Skeletal muscle satellite cell (primary cell): ENCODE data around the gene ANK2.

Source experiments
- H3K27me3 ChIP-seq: 2 replicates; pipeline ENCODE4 v1.7.0; 2013; ENCODE audit warnings: low read length; ENCODE audit not compliant: control insufficient read depth, insufficient read depth
- H3K36me3 ChIP-seq: 2 replicates; pipeline ENCODE4 v1.7.0; 2013; ENCODE audit warnings: mild to moderate bottlenecking, control low read depth, low read length; ENCODE audit not compliant: insufficient read depth
- H3K4me1 ChIP-seq: 2 replicates; pipeline ENCODE4 v1.7.0; 2013; ENCODE audit warnings: low read length; ENCODE audit not compliant: control insufficient read depth, insufficient read depth
- H3K4me2 ChIP-seq: 2 replicates; pipeline ENCODE4 v1.7.0; 2013; ENCODE audit warnings: mild to moderate bottlenecking, low read length
- H3K4me3 ChIP-seq: 2 replicates; pipeline ENCODE4 v1.7.0; 2013; ENCODE audit warnings: low read length
- H3K9ac ChIP-seq: 2 replicates; pipeline ENCODE4 v1.7.0; 2013; ENCODE audit warnings: mild to moderate bottlenecking, low read depth, low read length, moderate library complexity
- H3K9me3 ChIP-seq: replicated peaks from 2 replicates; pipeline ENCODE4 v1.7.0; 2013; ENCODE audit warnings: mild to moderate bottlenecking, control low read depth, low read length

Gene ANK2

GRCh38 chr4:113016377-113016776 is 33.1 kb upstream of the ANK2 start:
- H3K9ac ChIP-seq: no peak overlapping the region
- no peak overlapping the region for H3K4me3 ChIP-seq
- H3K4me2 ChIP-seq: no peak overlapping the region
- no peaks in the 10 kb centered on the region for H3K36me3 ChIP-seq
- H3K9me3 ChIP-seq: no peaks in the 10 kb centered on the region
- no peaks in the 10 kb centered on the region for H3K27me3 ChIP-seq
- no peaks in the 10 kb centered on the region for H3K4me1 ChIP-seq

DNA sequence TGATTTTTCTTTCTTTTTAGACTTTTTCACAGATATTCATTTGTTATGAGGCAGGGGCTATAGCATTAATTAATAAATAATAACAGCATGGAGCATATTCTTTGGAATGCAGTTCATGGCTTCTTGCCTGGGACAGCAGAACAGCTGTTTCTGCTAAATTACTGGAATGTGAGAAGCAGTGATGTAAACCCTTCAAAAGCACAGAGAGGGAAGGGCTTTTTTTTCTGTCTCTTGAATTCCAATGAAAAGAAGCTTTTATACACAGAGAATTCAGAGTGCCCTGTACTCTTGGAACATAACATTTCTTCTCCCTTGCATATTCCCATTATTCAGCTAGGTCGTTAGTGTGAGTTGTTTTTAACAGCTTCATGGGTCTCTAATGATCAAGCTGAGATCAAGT is 28.5 kb upstream of the ANK2 start:
- no peaks in the 10 kb centered on the region for H3K9me3 ChIP-seq
- peak overlapping the region; percentile 55 for H3K4me2 ChIP-seq
- H3K4me1 ChIP-seq: peaks cover 9% of the 10 kb centered on the region

DNA sequence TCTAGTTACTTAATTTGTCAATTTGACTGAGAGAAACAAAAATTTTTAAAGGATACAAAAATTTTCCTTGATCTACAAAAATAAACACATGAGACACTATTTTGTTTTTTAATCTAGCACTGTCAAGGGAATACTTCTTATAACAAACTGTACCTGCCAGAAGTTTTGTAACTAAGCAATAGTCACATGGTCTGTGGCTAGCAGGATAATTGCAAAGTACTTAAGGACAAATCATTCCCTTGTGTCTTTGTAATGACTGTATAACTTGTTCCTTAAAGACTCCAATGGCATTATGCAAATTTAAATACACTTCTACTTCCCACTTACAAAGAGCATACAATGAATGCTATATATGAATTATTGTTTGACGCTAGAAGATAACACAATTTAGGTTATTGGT is 25.1 kb upstream of the ANK2 start:
- Histone ChIP-seq H3K9ac (no peak overlapping the region), H3K27me3 (no peaks in the 10 kb centered on the region)

More for the DNA sequence above, 28.5 kb upstream of the ANK2 start:
- H3K4me3 ChIP-seq: no peak overlapping the region
- no peaks in the 10 kb centered on the region for H3K27me3 ChIP-seq
- H3K9ac ChIP-seq: no peak overlapping the region
- H3K36me3 ChIP-seq: no peaks in the 10 kb centered on the region

DNA sequence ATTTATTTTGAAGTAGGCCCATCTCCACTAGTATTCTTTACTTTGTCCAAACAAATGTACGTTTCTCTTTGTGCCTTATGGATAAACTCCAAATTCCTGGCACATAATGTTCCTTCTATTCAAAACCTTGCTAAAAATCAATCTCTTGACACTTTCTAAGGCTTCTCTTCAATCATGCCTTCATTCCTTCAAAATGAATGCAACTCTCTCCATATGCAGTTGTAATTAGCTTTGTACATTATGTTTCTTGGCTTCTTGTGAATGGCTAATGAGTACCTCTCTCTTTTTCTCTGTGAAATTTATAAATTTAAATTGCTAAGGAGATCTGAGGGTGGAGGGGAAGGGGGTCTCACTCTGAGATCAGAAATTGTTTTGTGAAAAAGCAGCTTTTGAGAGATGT is 24.0 kb upstream of the ANK2 start:
- no peaks in the 10 kb centered on the region for H3K27me3 ChIP-seq
- H3K9me3 ChIP-seq: no peaks in the 10 kb centered on the region
- no peaks in the 10 kb centered on the region for H3K36me3 ChIP-seq
- H3K4me3 ChIP-seq: no peak overlapping the region
- no peak overlapping the region for H3K9ac ChIP-seq
- no peak overlapping the region for H3K4me2 ChIP-seq
- H3K4me1 ChIP-seq: peaks cover 24% of the 10 kb centered on the region

More for the DNA sequence above, 25.1 kb upstream of the ANK2 start:
- no peaks in the 10 kb centered on the region for H3K36me3 ChIP-seq
- H3K4me3 ChIP-seq: no peak overlapping the region
- H3K4me1 ChIP-seq: peaks cover 24% of the 10 kb centered on the region
- H3K9me3 ChIP-seq: no peaks in the 10 kb centered on the region
- H3K4me2 ChIP-seq: no peak overlapping the region

GRCh38 chr4:113026556-113026955 is 22.9 kb upstream of the ANK2 start:
- H3K9ac ChIP-seq: no peak overlapping the region
- no peaks in the 10 kb centered on the region for H3K9me3 ChIP-seq
- peaks cover 24% of the 10 kb centered on the region for H3K4me1 ChIP-seq
- no peaks in the 10 kb centered on the region for H3K36me3 ChIP-seq
- peak overlapping the region; percentile 29 for H3K4me2 ChIP-seq
- H3K27me3 ChIP-seq: no peaks in the 10 kb centered on the region
- H3K4me3 ChIP-seq: no peak overlapping the region

- Histone ChIP-seq H3K9me3 (no peaks in the 10 kb centered on the region), H3K4me2 (no peak overlapping the region), H3K9ac (no peak overlapping the region), H3K4me3 (no peak overlapping the region), H3K36me3 (no peaks in the 10 kb centered on the region), H3K27me3 (no peaks in the 10 kb centered on the region), H3K4me1 (peaks cover 16% of the 10 kb centered on the region)
Observed at GRCh38 chr4:113028074-113028473, 21.4 kb upstream of the ANK2 start.

DNA sequence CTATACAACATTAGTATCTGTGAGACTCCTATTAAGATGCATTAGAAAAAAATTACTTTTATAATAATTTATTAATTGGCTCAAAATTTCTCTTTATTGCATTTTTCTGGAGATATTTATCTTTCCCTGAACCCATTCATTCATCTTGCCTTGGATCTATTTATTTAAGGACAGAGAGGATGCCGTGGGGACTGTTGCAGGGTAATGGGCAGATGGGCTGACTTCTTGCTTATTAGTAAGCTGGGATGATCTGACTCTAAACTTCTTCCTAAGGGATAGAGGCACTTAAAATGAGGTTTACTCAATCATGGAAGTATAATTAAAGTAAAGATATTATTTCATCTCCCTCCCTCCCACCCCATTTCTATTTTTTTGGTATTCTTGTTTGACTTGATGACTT is 18.2 kb upstream of the ANK2 start:
- H3K4me3 ChIP-seq: no peak overlapping the region
- H3K9ac ChIP-seq: no peak overlapping the region
- no peak overlapping the region for H3K4me2 ChIP-seq
- H3K4me1 ChIP-seq: peaks cover 13% of the 10 kb centered on the region
- H3K36me3 ChIP-seq: no peaks in the 10 kb centered on the region
- H3K9me3 ChIP-seq: no peaks in the 10 kb centered on the region
- H3K27me3 ChIP-seq: no peaks in the 10 kb centered on the region

- Histone ChIP-seq H3K36me3 (no peaks in the 10 kb centered on the region), H3K4me3 (no peak overlapping the region), H3K4me1 (no peaks in the 10 kb centered on the region), H3K4me2 (no peak overlapping the region), H3K27me3 (no peaks in the 10 kb centered on the region), H3K9me3 (no peaks in the 10 kb centered on the region), H3K9ac (no peak overlapping the region)
Observed at GRCh38 chr4:113040793-113041192, 8.7 kb upstream of the ANK2 start.

- H3K9me3 ChIP-seq: no peaks in the 10 kb centered on the region
- H3K4me2 ChIP-seq: no peak overlapping the region
- no peaks in the 10 kb centered on the region for H3K36me3 ChIP-seq
- no peaks in the 10 kb centered on the region for H3K4me1 ChIP-seq
- no peaks in the 10 kb centered on the region for H3K27me3 ChIP-seq
- H3K4me3 ChIP-seq: no peak overlapping the region
- no peak overlapping the region for H3K9ac ChIP-seq
Observed at GRCh38 chr4:113042502-113042901, 7.0 kb upstream of the ANK2 start.

- Histone ChIP-seq H3K9me3 (no peaks in the 10 kb centered on the region), H3K27me3 (no peaks in the 10 kb centered on the region), H3K36me3 (no peaks in the 10 kb centered on the region), H3K4me1 (no peaks in the 10 kb centered on the region), H3K4me3 (no peak overlapping the region), H3K4me2 (no peak overlapping the region), H3K9ac (no peak overlapping the region)
Observed at GRCh38 chr4:113043591-113043990, 5.9 kb upstream of the ANK2 start.

- H3K36me3 ChIP-seq: no peaks in the 10 kb centered on the region
- no peaks in the 10 kb centered on the region for H3K9me3 ChIP-seq
- H3K4me3 ChIP-seq: no peak overlapping the region
Observed at GRCh38 chr4:113050371-113050755, 910 bp downstream of the ANK2 start.

GRCh38 chr4:113050837-113051236 is 1.4 kb downstream of the ANK2 start:
- peaks cover 22% of the 10 kb centered on the region for H3K4me1 ChIP-seq
- no peak overlapping the region for H3K4me2 ChIP-seq
- H3K36me3 ChIP-seq: no peaks in the 10 kb centered on the region
- no peaks in the 10 kb centered on the region for H3K9me3 ChIP-seq
- no peak overlapping the region for H3K9ac ChIP-seq
- H3K27me3 ChIP-seq: no peaks in the 10 kb centered on the region
- no peak overlapping the region for H3K4me3 ChIP-seq

More at GRCh38 chr4:113050371-113050755, 910 bp downstream of the ANK2 start:
- no peaks in the 10 kb centered on the region for H3K27me3 ChIP-seq
- H3K4me1 ChIP-seq: peaks cover 22% of the 10 kb centered on the region
- no peak overlapping the region for H3K4me2 ChIP-seq
- no peak overlapping the region for H3K9ac ChIP-seq
